HCEC 1CT (cell line): ENCODE measurements around the gene SLX9.
"Not testable (repeated sequence)": the region's sequence is repeated elsewhere in the genome, so short reads cannot be mapped to it uniquely, and the experiment has no call there.

ENCODE experiments used
- DNase-seq: peaks from one replicate; pipeline ENCODE4 v3.0.0-alpha.2; 2017

Gene SLX9

DNA sequence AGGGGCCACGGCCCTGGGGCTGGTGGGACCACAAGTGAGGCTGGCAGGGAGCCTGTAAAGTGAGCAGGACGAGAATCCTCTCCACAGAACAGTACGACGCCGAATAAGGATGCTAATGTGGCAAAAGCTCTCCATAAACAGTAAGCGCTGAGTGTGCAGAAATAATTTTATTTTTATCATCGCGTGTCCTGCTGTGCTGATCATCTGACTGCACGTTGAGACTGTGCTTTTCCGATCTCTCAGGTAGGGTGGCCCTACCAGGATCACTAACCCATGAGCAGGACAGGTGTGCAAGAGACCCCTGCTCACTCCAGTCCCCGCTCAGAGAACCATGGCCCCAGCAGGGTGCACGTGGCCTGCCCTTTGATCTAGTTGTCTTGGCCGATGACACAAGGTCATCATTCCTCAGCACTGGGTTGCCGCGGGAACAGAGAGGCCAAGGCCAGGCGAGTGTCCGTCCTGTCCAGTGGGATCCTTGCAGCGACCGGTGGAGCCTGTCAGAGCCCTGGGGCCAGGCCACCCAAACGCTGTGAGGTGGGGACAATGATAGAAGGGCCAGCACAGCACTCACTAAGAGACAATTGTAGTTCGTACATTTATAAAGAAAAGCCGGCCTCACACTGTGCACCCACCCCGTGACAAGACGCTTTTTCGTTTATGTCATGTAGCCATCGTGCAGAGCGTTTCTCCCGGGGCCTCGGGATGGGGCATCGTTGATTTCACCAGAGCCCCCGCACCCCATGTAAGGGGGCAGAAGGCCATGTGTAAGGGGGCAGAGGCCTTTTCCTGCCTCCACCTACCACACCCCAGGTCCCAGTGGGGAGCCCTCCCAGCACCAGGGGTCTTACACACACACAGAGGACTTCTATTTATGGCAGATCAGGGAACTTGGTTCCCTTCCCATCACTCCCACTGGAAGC lies 81.9 kb downstream of the SLX9 start:
- no peak for DNase-seq

GRCh38 chr21:45022348-45022675 lies 82.5 kb downstream of the SLX9 start:
- no peak for DNase-seq

GRCh38 chr21:45022736-45023135 lies 82.9 kb downstream of the SLX9 start:
- no peak for DNase-seq

DNA sequence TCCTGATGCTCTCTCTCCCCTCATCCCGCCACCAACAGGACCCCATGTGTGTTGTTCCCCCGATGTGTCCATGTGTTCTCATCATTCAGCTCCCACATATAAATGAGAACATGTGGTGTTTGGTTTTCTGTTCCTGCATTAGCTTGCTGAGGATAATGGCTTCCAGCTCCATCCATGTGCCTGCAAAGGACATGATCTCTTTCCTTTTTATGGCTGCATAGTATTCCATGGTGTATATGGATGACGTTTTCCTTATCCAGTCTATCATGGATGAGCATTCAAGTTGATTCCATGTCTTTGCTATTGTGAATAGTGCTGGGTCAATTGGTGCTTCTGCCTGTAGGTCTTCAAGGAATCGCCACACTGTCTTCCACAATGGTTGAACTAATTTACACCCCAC lies 84.7 kb downstream of the SLX9 start:
- DNase-seq: not testable (repeated sequence)

DNA sequence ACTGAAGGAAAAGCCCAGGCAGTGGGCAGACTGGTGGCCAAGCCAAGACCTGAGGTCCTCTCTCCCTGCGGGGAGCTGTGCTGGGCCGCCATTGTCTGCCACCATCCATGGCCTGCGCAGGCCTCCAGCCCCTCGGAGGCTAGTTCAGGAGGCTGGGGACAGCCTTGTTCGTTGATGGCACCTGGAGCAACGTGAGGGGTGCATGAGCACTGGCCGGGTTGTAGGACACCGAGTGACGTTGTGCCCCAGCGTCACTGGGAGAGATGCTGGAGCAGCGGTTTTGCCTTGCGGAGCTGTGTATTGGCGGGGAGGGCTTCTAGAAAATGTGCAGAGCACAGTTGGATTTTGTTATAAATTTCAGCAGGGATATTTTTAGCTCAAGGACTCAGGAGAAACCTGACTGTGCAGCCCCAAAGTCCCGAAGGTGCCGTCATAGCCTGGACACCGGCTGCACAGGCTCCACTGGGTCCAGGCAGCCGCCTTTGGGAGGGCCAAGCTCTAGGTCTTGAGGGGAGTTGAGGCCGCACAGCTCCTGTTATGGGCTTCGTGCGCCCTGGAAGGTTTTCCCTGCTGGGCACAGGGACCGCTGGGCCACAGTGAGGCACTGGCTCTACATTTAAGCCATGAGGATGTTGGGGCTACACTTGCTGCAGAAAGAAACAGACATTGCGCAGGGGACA lies 86.4 kb downstream of the SLX9 start:
- DNase-seq: no peak
